ENCODE results near the gene EMP1. TPM values are rescaled to one million over a fixed set of nuclear protein-coding genes. Genes with fewer than 3 reads are reported as not detected.

Gene EMP1
- total RNA-seq, 4 donors from 2014 or later = 48.9 to 345 (median 163) TPM

GRCh38 chr12:13173012-13173932, 23.3 kb upstream of the EMP1 start:
- TF ChIP-seq POLR2A (IDR thresholded peaks at IDR 0.05) (no peak), CTCF (IDR thresholded peaks at IDR 0.05) (no peak)
- peak overlapping the region; percentile 22 to 70 for H3K27ac ChIP-seq
- no peaks in the 10 kb centered on the region for H3K36me3 ChIP-seq
- no peaks in the 10 kb centered on the region for H3K9me3 ChIP-seq
- H3K4me1 ChIP-seq = peaks cover 0 to 6% of the 10 kb centered on the region in 2 donors
- H3K27me3 ChIP-seq = no peaks in the 10 kb centered on the region
- intact Hi-C loops (cut with DNase I; ENCODE audit: low total_unique reads) = no loop called here
- H3K4me3 ChIP-seq = no peak overlapping the region
- peak; percentile 67 to 69 for DNase-seq

GRCh38 chr12:13175499-13175898, 21.0 kb upstream of the EMP1 start:
- intact Hi-C loops (cut with DNase I; ENCODE audit: low total_unique reads) = no loop called here
- H3K27me3 ChIP-seq = no peaks in the 10 kb centered on the region
- no peak overlapping the region for H3K27ac ChIP-seq
- no peak overlapping the region for H3K4me3 ChIP-seq
- DNase-seq = no peak
- no peak for TF ChIP-seq POLR2A (IDR thresholded peaks at IDR 0.05)
- no peak for TF ChIP-seq CTCF (IDR thresholded peaks at IDR 0.05)
- H3K36me3 ChIP-seq = no peaks in the 10 kb centered on the region
- peaks cover 0 to 9% of the 10 kb centered on the region in 2 donors for H3K4me1 ChIP-seq
- H3K9me3 ChIP-seq = no peaks in the 10 kb centered on the region

- no peak for DNase-seq
- Histone ChIP-seq H3K36me3 (no peaks in the 10 kb centered on the region), H3K27ac (no peak overlapping the region), H3K27me3 (no peaks in the 10 kb centered on the region), H3K4me3 (no peak overlapping the region), H3K9me3 (no peaks in the 10 kb centered on the region), H3K4me1 (peaks cover 0 to 9% of the 10 kb centered on the region in 2 donors)
- no peak for TF ChIP-seq POLR2A (IDR thresholded peaks at IDR 0.05)
- no peak for TF ChIP-seq CTCF (IDR thresholded peaks at IDR 0.05)
- intact Hi-C loops (cut with DNase I; ENCODE audit: low total_unique reads) = no loop called here
Observed at GRCh38 chr12:13176256-13176655, 20.3 kb upstream of the EMP1 start.

DNA sequence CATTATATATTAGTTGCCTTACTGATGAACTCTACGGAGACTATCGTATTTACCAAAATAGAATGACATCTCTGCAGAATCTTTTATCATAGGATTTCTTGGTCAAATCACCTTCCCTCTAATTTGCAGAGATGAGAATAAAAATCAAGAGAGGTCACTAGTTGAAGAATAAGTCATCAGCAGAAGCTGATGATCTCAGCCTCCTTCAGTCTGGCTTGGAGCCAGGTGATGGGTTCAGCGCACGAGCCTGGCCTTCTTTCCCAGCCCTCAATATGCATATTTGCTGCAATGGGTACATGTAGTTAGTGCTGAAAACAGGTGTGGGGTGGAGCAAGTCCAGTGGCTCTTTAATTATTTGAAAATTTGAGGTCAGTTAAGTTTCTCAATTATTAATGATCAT, 19.2 kb upstream of the EMP1 start:
- no peak for DNase-seq
- H3K27ac ChIP-seq = no peak overlapping the region
- no peaks in the 10 kb centered on the region for H3K9me3 ChIP-seq
- intact Hi-C loops (cut with DNase I; ENCODE audit: low total_unique reads) = no loop called here
- no peak overlapping the region for H3K4me3 ChIP-seq
- H3K36me3 ChIP-seq = no peaks in the 10 kb centered on the region
- TF ChIP-seq POLR2A (IDR thresholded peaks at IDR 0.05) (no peak), CTCF (IDR thresholded peaks at IDR 0.05) (no peak)
- peaks cover 0 to 9% of the 10 kb centered on the region in 2 donors for H3K4me1 ChIP-seq
- H3K27me3 ChIP-seq = no peaks in the 10 kb centered on the region

DNA sequence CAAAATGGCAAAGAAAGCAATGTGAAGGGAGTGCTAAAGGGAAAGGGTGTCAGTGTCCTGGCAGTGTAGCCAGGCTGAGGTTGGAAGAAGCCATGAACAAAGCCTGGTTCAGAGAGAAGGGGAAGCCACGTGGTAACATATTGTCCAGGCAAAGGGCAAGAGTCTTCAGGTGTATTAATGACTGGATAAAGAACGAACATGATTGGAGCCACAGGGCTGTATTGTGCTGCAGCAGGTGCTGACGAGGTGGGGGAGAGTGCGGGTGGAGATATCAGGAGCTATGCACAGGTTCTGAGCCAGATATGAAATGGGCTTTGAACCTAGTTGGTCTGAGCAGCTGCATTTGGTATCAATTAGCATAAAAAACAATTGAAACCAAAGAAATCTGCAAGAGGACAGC, 18.6 kb upstream of the EMP1 start:
- TF ChIP-seq CTCF (IDR thresholded peaks at IDR 0.05) (no peak), POLR2A (IDR thresholded peaks at IDR 0.05) (no peak)
- no peak for DNase-seq
- Histone ChIP-seq H3K27me3 (no peaks in the 10 kb centered on the region), H3K36me3 (no peaks in the 10 kb centered on the region), H3K9me3 (no peaks in the 10 kb centered on the region), H3K4me1 (peaks cover 0 to 9% of the 10 kb centered on the region in 2 donors), H3K27ac (peak overlapping the region; percentile 16 to 89), H3K4me3 (no peak overlapping the region)
- intact Hi-C loops (cut with DNase I; ENCODE audit: low total_unique reads) = no loop called here
